Anterior cingulate cortex (tissue), 58 donors: ENCODE results near the gene ERVV-1.
"Not testable (repeated sequence)": the region's sequence is repeated elsewhere in the genome, so short reads cannot be mapped to it uniquely, and the experiment has no call there.

Experiments
- DNase-seq, 58 donors: peaks; one replicate each; lab custom pipeline; 2025; lab: John Stamatoyannopoulos, UW

The ERVV-1 gene

GRCh38 chr19:53013621-53014020, at the start of gene ERVV-1:
ERVV-1 (plus strand) TSS chr19:53013921; CDS start chr19:53014091, 170 bp downstream.
- no peak for DNase-seq

- DNase-seq = no peak
These were observed 45.9 kb upstream of the ERVV-1 start for GRCh38 chr19:52967772-52968171.

DNA sequence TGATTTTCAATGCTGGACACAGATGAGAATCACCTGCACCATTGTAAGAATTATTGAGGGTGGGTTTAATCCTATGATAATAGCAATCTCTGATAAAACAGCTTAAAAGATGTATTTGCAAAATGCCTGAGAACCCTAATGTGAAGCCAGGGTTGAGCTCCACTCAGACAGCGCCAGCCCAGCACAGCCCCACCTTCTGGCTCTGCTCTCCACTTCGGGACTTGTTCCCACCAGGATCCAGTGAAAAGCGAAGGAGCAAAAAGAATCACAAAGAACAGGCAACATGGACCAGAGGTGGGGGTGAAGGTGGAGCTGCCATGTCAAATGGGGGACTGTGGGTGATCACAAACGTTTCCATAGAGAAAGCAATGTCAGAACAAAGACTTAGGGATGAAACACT, 32.4 kb upstream of the ERVV-1 start:
- no peak for DNase-seq

GRCh38 chr19:52983167-52983566, 30.6 kb upstream of the ERVV-1 start:
- not testable (repeated sequence) for DNase-seq

- DNase-seq = peak in 33 of 58 donors; percentile 1 to 75 (median 31)
These were observed 26.5 kb upstream of the ERVV-1 start for GRCh38 chr19:52987221-52987620.

- DNase-seq = no peak
These were observed 25.2 kb upstream of the ERVV-1 start for GRCh38 chr19:52988506-52988905.

DNA sequence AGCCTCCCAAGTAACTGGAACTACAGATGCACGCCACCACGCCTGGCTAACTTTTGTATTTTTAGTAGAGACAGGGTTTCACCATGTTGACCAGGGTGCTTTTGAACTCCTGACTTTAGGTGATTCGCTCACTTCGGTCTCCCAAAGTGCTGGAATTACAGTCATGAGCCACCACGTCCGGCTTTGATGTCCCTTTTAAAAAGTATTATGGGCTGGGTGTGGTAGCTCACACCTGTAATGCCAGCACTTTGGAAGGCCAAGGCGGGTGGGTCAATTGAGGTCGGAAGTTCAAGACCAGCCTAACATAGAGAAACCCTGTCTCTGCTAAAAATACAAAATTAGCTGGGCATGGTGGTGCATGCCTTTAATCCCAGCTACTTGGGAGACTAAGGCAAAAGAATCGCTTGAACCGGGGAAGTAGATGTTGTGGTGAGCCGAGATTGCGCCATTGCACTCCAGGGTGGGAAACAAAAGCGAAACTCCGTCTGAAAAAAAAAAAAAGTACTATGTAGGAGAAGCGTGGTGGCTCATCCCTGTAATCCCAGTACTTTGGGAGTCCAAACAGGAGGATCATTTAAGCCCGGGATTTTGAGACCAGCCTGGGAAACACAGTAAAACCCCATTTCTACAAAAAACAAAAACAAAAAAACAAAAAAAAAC, 22.8 kb upstream of the ERVV-1 start:
- no peak for DNase-seq

DNA sequence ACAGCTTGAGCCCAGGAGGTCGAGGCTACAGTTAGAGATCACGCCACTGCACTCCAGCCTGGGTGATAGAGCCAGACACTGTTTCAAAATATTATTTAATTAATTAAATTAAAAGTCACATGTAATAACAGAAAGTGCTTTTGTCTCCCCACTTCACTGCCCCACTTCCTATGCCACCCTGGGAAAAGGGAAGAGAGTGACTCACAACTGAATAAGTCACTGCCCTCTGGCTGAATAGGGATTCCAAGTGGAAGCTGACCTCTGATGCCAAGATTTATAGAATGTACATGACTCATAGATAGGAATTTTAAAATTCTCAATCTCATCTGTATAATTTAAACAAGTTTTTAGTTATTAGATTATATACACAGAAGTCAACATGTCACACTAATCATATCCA, 22.2 kb upstream of the ERVV-1 start:
- no peak for DNase-seq

GRCh38 chr19:52992109-52993004, 21.4 kb upstream of the ERVV-1 start:
- peak in 14 of 58 donors; percentile 1 to 26 (median 6) for DNase-seq

- peak in 49 of 58 donors; percentile 10 to 84 (median 43) for DNase-seq
These were observed 20.2 kb upstream of the ERVV-1 start for GRCh38 chr19:52993342-52994178.

GRCh38 chr19:52995711-52996110, 18.0 kb upstream of the ERVV-1 start:
- DNase-seq = no peak

GRCh38 chr19:52997975-52998374, 15.7 kb upstream of the ERVV-1 start:
- no peak for DNase-seq

GRCh38 chr19:53002479-53002878, 11.2 kb upstream of the ERVV-1 start:
- DNase-seq = no peak

DNA sequence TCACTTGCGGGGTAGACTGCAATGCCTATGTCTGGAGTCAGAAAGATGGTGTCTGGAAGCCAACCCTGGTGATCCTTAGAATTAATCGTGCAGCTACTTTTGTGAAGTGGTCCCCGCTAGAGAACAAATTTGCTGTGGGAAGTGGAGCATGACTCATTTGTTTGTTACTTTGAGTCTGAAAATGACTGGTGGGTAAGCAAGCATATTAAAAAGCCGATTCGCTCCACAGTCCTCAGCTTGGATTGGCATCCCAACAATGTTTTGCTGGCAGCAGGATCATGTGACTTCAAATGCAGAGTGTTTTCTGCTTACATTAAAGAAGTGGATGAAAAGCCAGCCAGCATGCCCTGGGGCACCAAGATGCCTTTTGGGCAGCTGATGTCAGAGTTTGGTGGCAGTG, 9.5 kb upstream of the ERVV-1 start:
- DNase-seq = no peak

- no peak for DNase-seq
These were observed 6.5 kb upstream of the ERVV-1 start for GRCh38 chr19:53007200-53007599.

DNA sequence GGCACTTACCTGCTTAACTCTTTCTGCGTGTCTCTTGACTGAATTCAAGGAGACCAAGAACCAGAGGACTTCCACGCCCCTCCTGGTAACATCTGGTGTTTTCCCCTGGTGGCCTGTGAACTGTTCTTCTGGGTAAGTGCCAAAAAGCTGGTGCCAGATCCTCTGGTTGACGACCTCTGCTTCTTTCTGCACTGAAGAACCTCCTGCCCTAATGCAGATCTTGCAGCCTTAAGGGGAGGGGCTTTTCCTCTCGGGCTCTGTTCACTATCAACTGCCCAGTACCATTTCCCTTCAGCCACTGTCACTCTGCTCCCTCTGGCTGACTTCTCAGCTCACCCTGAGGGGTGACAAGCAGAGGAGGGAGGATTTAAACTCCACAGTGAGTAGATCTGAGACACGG, 6.1 kb upstream of the ERVV-1 start:
- DNase-seq = no peak

- DNase-seq = no peak
These were observed 5.5 kb upstream of the ERVV-1 start for GRCh38 chr19:53008061-53008778.

DNA sequence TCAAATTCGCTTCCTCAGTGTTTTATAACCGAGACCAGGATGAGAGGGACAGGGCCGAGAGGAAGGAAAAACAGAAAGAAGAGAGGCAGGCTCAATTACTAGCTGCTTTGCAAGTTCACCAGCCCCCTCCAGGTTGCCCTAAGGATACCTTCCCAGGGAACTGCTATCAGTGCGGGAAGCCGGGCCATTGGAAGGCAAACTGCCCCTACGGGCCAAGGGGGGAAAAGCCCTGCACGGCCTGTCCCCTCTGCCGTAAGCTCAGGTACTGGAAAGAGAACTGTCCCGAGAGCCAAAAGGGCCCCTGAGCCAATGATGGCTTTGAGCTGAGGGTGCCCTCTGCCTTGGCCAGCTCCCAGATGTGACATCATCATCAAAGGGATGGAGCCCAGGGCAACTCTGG, 3.2 kb upstream of the ERVV-1 start:
- no peak for DNase-seq

GRCh38 chr19:53012006-53012405, 1.7 kb upstream of the ERVV-1 start:
- DNase-seq = no peak

DNA sequence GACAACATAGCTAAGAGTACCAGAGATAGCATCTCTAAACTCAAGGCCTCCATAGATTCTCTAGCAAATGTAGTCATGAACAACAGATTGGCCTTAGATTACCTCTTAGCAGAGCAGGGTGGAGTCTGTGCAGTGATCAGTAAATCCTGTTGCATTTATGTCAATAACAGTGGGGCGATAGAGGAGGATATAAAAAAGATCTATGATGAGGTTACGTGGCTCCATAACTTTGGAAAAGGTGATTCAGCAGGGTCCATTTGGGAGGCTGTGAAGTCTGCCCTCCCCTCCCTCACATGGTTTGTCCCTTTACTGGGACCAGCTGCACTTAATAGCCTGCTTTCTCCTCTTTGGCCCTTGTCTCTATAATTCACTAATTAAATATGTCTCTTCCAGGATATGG, 1.4 kb downstream of the ERVV-1 start:
- DNase-seq = no peak
